B cell (primary cell): ENCODE results near the gene NUP93. TPM values are rescaled to one million over a fixed set of nuclear protein-coding genes. Genes with fewer than 3 reads are reported as not detected.

ENCODE experiments used
- ATAC-seq: fragments of 200-7000 bp; cut with Tn5 transposase; one replicate; pipeline ENCODE4 v1.10.0; 2021; ENCODE audit warnings: low read depth, mild to moderate bottlenecking, moderate number of reproducible peaks, moderate library complexity
- CTCF ChIA-PET: fragments of 350-600 bp; sonication (Branson Sonifier 250); formaldehyde crosslinking; loops from one replicate; lab custom pipeline; 2021; ENCODE audit warnings: antibody characterized with exemption, inconsistent platforms; lab: Charles Lee
- POLR2A ChIA-PET: fragments of 350-600 bp; sonication (Branson Sonifier 250); formaldehyde crosslinking; loops from one replicate; lab custom pipeline; 2021; ENCODE audit warnings: antibody characterized with exemption; lab: Charles Lee
- DNase-seq: peaks from one replicate; pipeline ENCODE4 v3.0.0; 2013
- H2AFZ ChIP-seq: 2 replicates; pipeline ENCODE4 v1.6.1; 2012; ENCODE audit warnings: mild to moderate bottlenecking, low read depth, low read length; ENCODE audit not compliant: insufficient read depth, poor library complexity, severe bottlenecking
- H3K27ac ChIP-seq, 2 donors: 1 replicate in 1 of 2; 2 replicates in 1 of 2; pipeline ENCODE4 v1.5.1; 2012 to 2013; ENCODE audit warnings: low read length in 2 of 2, mild to moderate bottlenecking in 2 of 2, moderate library complexity in 1 of 2
- H3K27me3 ChIP-seq, 4 experiments: fragments of 200-600 bp in 1 of 4; sonication (generic) in 1 of 4; replicated peaks in 1 of 4; 1 replicate in 2 of 4; 2 replicates in 2 of 4; pipeline versions ENCODE4 v1.6.1 to v1.7.0; 2013 to 2016; ENCODE audit warnings: low read length in 3 of 4, mild to moderate bottlenecking in 2 of 4, mixed read lengths in 1 of 4, moderate library complexity in 1 of 4; ENCODE audit not compliant: insufficient read depth in 4 of 4, control insufficient read depth in 3 of 4; ENCODE audit errors: control extremely low read depth in 1 of 4
- H3K36me3 ChIP-seq, 2 experiments: replicated peaks in 1 of 2; 1 replicate in 1 of 2; 2 replicates in 1 of 2; pipeline versions ENCODE4 v1.6.1 to v1.7.1; 2013; ENCODE audit warnings: low read length in 1 of 2; ENCODE audit not compliant: insufficient read depth in 2 of 2, control insufficient read depth in 1 of 2; ENCODE audit errors: control extremely low read depth in 1 of 2, extremely low read depth in 1 of 2
- H3K4me1 ChIP-seq, 2 donors: fragments of 200-600 bp in 1 of 2; sonication (generic) in 1 of 2; 1 replicate in 1 of 2; 2 replicates in 1 of 2; pipeline versions ENCODE4 v1.5.1 to v1.6.1; 2013 to 2017; ENCODE audit warnings: low read length in 2 of 2; ENCODE audit not compliant: control insufficient read depth in 2 of 2, insufficient read depth in 2 of 2
- H3K4me2 ChIP-seq: replicated peaks from 2 replicates; pipeline ENCODE3; 2012; ENCODE audit warnings: mild to moderate bottlenecking, low read depth, low read length; ENCODE audit not compliant: poor library complexity, severe bottlenecking
- H3K4me3 ChIP-seq, 5 experiments: fragments of 200-600 bp in 1 of 5; sonication (generic) in 1 of 5; 1 replicate in 3 of 5; 2 replicates in 2 of 5; pipeline versions ENCODE4 v1.5.1 to v1.7.0; 2011 to 2016; ENCODE audit warnings: low read length in 4 of 5, mild to moderate bottlenecking in 4 of 5, low read depth in 2 of 5, control low read depth in 1 of 5, moderate library complexity in 1 of 5; ENCODE audit not compliant: insufficient read depth in 1 of 5; ENCODE audit errors: control extremely low read depth in 1 of 5, extremely low read depth in 1 of 5
- H3K79me2 ChIP-seq: fragments of 200-600 bp; sonication (generic); one replicate; pipeline ENCODE4 v1.6.0; 2016; ENCODE audit warnings: low read length; ENCODE audit not compliant: control insufficient read depth, insufficient read depth
- H3K9ac ChIP-seq: fragments of 200-600 bp; sonication (generic); 2 replicates; pipeline ENCODE4 v1.6.1; 2017; ENCODE audit warnings: mild to moderate bottlenecking, low read length, moderate library complexity
- H3K9me3 ChIP-seq, 3 donors: one replicate each; pipeline versions ENCODE4 v1.6.1 to v1.7.1; 2013; ENCODE audit warnings: low read length in 2 of 3; ENCODE audit not compliant: control insufficient read depth in 2 of 3, insufficient read depth in 1 of 3; ENCODE audit errors: control extremely low read depth in 1 of 3
- H4K20me1 ChIP-seq: 2 replicates; pipeline ENCODE4 v1.6.0; 2012; ENCODE audit warnings: mild to moderate bottlenecking, low read length; ENCODE audit not compliant: insufficient read depth, control insufficient read depth, poor library complexity, severe bottlenecking
- H3K27ac Mint-ChIP-seq: one replicate; pipeline ENCODE4 v1.8.0; 2021; ENCODE audit warnings: mixed read lengths
- H3K27me3 Mint-ChIP-seq: one replicate; pipeline ENCODE4 v1.8.0; 2021; ENCODE audit warnings: mixed read lengths
- H3K4me1 Mint-ChIP-seq: one replicate; pipeline ENCODE4 v1.8.0; 2021; ENCODE audit warnings: mixed read lengths
- H3K4me3 Mint-ChIP-seq: one replicate; pipeline ENCODE4 v1.8.0; 2021; ENCODE audit warnings: mixed read lengths
- H3K9me3 Mint-ChIP-seq: one replicate; pipeline ENCODE4 v1.8.0; 2022; ENCODE audit warnings: mixed read lengths; ENCODE audit not compliant: insufficient read depth
- EZH2 ChIP-seq: IDR thresholded peaks from 2 replicates; pipeline ENCODE4 v1.6.1; 2012; ENCODE audit warnings: borderline replicate concordance, low read depth, mild to moderate bottlenecking, moderate library complexity, low read length; ENCODE audit not compliant: insufficient read depth, poor library complexity, severe bottlenecking
- WGBS: methylation state at CpG from one replicate; pipeline ENCODE4 v1.1.5; 2013; ENCODE audit warnings: missing lambda C conversion rate; ENCODE audit not compliant: insufficient coverage; 5-methylcytosine and 5-hydroxymethylcytosine counted together
- intact Hi-C: fragments of 100-400 bp; cut with micrococcal nuclease; formaldehyde crosslinking; loops from one replicate; pipeline ENCODE4 v1.10.0; 2022
- polyA plus RNA-seq: library from polyadenylated mRNA; depleted of rRNA; stranded (reverse); fragments of >200 nt; gene quantifications from 2 replicates; pipeline ENCODE4 v1.2.3, GENCODE V29; 2012
- total RNA-seq, 2 donors: library from RNA; stranded (reverse); fragments of 120-200 nt in 1 of 2; gene quantifications; 1 replicate in 1 of 2; 2 replicates in 1 of 2; pipeline versions ENCODE4 v1.2.3 to v1.2.4, GENCODE V29; 2013 to 2022
- TF ChIP-seq, protein P1 (sequence below): fragments of 200-600 bp; IDR thresholded peaks from one replicate; pipeline ENCODE4 v1.8.0; 2022; ENCODE audit warnings: antibody characterized with exemption, mild to moderate bottlenecking

NUP93 gene
- total and polyA plus RNA-seq, 2 donors (not counting 1 experiment from before 2014, with no cell fraction given), result 23.6 to 64.6 TPM

DNA sequence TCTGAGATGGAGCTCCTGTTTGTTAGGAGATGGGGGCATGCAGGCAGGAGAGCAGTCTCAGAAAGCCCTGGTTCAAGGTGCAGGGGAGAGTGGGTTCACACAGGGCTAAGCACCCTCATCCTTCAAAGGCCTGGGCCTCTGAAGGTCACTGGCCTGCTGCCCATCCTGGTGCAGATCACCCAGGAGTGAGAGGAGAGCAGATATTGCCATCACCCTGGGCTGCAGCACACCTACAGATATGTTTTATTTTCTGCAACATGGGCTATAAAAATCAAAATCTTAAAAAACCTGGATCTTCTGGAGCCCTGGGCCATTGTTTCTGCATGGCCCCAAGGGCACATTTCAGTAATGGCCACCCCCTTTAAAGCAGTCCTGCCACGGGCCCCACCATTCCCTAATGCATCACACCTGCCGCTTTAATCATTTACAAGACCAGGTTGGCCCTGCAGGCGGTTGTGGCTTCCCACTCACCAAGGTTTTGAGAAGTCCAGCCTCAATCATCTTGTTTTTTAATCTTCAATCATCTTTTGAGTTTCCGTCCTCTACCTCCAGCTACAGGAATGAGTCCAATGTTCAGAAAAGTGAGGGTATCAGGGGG lies 20.4 kb upstream of the NUP93 start:
- Mint-ChIP-seq H3K4me1 (no peaks in the 10 kb centered on the region), H3K4me3 (no peak overlapping the region), H3K9me3 (no peaks in the 10 kb centered on the region), H3K27me3 (peaks cover 3% of the 10 kb centered on the region), H3K27ac (no peak overlapping the region)
- Histone ChIP-seq H3K9me3 (no peaks in the 10 kb centered on the region), H3K27ac (no peak overlapping the region), H2AFZ (no peak overlapping the region), H3K4me3 (no peak overlapping the region), H3K4me1 (no peaks in the 10 kb centered on the region), H3K4me2 (no peak overlapping the region), H3K27me3 (peaks cover 0 to 8% (median 0%) of the 10 kb centered on the region in 4 experiments), H3K79me2 (no peaks in the 10 kb centered on the region), H3K9ac (no peak overlapping the region), H3K36me3 (no peaks in the 10 kb centered on the region), H4K20me1 (no peaks in the 10 kb centered on the region)
- TF ChIP-seq EZH2, result no peak
- TF ChIP-seq, protein P1, sequence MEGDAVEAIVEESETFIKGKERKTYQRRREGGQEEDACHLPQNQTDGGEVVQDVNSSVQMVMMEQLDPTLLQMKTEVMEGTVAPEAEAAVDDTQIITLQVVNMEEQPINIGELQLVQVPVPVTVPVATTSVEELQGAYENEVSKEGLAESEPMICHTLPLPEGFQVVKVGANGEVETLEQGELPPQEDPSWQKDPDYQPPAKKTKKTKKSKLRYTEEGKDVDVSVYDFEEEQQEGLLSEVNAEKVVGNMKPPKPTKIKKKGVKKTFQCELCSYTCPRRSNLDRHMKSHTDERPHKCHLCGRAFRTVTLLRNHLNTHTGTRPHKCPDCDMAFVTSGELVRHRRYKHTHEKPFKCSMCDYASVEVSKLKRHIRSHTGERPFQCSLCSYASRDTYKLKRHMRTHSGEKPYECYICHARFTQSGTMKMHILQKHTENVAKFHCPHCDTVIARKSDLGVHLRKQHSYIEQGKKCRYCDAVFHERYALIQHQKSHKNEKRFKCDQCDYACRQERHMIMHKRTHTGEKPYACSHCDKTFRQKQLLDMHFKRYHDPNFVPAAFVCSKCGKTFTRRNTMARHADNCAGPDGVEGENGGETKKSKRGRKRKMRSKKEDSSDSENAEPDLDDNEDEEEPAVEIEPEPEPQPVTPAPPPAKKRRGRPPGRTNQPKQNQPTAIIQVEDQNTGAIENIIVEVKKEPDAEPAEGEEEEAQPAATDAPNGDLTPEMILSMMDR, result no peak
- WGBS, result 90% methylated on average over 3 of the region's 4 CpGs
- POLR2A ChIA-PET, result interaction anchor here (0.6 kb wide), 1 partner anchor 162 kb away, joined by 4 read pairs; no protein-coding TSS in a partner anchor
- CTCF ChIA-PET, result interaction anchor here (0.9 kb wide), 1 partner anchor 9 kb away, joined by 3 read pairs; no protein-coding TSS in a partner anchor
- ATAC-seq (no peak), DNase-seq (no peak)
- intact Hi-C loops, result loop anchor here (10.0 kb wide), 3 partner anchors 285 to 765 kb away; partner anchors contain the start of gene AMFR

DNA sequence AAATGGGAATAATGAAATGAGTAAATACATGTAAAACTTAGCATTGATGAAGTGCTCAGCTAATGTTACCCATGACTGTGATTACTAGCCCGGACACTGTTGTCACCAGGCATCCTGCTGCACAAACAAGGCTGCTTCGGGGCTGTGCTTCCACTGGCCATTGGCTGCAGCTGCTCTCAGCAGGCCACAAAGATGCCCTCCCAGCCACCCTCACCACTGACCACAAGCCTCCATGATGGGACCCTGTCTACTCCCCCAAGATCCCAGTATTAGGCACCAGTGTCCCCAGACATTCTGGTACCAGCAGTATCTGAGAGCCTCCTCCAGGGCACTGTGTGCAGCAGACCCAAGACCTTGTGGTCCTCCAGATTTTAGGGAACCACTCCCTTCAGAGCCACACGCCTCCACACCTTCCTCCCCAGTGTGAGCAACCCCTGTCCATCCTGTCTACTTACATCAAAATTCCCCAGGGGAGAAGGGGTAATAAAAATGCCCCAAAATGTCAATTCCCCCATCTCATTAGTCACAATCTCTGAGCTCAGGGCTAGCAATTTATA lies 19.7 kb upstream of the NUP93 start:
- H3K4me3 Mint-ChIP-seq, result no peak overlapping the region
- H3K4me1 Mint-ChIP-seq, result no peaks in the 10 kb centered on the region
- TF ChIP-seq, protein P1, result no peak
- TF ChIP-seq EZH2, result no peak
- H3K79me2 ChIP-seq, result no peaks in the 10 kb centered on the region
- ATAC-seq, result no peak
- H3K4me3 ChIP-seq, result no peak overlapping the region
- 81% methylated on average over 3 of the region's 3 CpGs for WGBS
- H3K27ac Mint-ChIP-seq, result no peak overlapping the region
- ChIA-PET POLR2A (no interaction called here), CTCF (interaction anchor here (0.9 kb wide), 1 partner anchor 10 kb away, joined by 3 read pairs; no protein-coding TSS in a partner anchor)
- no peak overlapping the region for H2AFZ ChIP-seq
- H3K4me1 ChIP-seq, result no peaks in the 10 kb centered on the region
- peaks cover 3% of the 10 kb centered on the region for H3K27me3 Mint-ChIP-seq
- no peak overlapping the region for H3K27ac ChIP-seq
- no peak overlapping the region for H3K4me2 ChIP-seq
- no peaks in the 10 kb centered on the region for H3K36me3 ChIP-seq
- no peak for DNase-seq
- H3K9me3 Mint-ChIP-seq, result no peaks in the 10 kb centered on the region
- intact Hi-C loops, result no loop called here
- H3K9ac ChIP-seq, result no peak overlapping the region
- peaks cover 0 to 8% (median 0%) of the 10 kb centered on the region in 4 experiments for H3K27me3 ChIP-seq
- H4K20me1 ChIP-seq, result no peaks in the 10 kb centered on the region
- H3K9me3 ChIP-seq, result no peaks in the 10 kb centered on the region
